GM10266 (cell line): ENCODE results near the gene PRMT3.

Experiments used
- DNase-seq: peaks from one replicate; pipeline ENCODE4 v3.0.0; 2012; ENCODE audit errors: extremely low spot score
- TF ChIP-seq, protein P1 (sequence below): IDR thresholded peaks from 2 replicates; pipeline ENCODE4 v1.5.1; 2012; ENCODE audit warnings: mild to moderate bottlenecking, low read depth; ENCODE audit not compliant: control insufficient read depth, insufficient read depth; ENCODE audit errors: missing control alignments

Gene PRMT3

DNA sequence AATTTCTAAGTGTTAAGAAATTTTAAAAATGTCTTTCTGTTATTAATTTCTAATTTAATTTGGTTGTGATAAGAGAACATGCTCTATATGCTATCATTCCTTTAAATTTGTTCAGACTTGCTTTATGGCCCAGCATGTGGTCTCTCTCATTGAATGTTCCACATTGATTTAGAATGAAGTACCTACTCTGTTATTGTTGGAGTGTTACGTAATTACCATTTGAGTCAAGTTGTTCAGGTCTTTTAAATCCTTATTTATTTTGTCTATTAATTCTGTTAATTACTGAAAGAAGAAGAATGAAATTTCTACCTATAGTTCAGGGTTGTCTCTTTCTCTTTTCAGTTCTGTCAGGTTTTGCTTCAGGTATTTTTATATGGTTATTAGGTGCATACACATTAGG lies 57.0 kb downstream of the PRMT3 start:
- TF ChIP-seq, protein P1, sequence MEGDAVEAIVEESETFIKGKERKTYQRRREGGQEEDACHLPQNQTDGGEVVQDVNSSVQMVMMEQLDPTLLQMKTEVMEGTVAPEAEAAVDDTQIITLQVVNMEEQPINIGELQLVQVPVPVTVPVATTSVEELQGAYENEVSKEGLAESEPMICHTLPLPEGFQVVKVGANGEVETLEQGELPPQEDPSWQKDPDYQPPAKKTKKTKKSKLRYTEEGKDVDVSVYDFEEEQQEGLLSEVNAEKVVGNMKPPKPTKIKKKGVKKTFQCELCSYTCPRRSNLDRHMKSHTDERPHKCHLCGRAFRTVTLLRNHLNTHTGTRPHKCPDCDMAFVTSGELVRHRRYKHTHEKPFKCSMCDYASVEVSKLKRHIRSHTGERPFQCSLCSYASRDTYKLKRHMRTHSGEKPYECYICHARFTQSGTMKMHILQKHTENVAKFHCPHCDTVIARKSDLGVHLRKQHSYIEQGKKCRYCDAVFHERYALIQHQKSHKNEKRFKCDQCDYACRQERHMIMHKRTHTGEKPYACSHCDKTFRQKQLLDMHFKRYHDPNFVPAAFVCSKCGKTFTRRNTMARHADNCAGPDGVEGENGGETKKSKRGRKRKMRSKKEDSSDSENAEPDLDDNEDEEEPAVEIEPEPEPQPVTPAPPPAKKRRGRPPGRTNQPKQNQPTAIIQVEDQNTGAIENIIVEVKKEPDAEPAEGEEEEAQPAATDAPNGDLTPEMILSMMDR: no peak
- no peak for DNase-seq

DNA sequence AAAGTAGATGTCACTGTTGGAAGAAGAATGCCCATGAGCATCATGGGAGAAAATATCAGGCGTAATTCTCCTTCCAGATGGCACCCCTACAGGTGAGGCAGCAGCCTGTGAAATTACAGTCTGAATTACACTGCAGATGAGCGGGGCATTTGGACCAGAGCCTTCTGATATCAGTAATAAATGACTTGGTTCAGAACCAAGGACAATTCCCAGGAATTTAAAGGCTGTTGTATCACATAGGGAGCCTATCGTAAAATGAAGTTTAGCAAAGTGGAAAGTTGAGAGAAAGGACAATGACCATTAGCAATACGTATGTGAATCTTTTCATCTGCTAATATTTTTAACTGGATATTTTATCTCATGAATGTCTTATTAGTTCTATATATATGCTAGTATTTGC lies 61.3 kb downstream of the PRMT3 start:
- DNase-seq: no peak
- TF ChIP-seq, protein P1: no peak

DNA sequence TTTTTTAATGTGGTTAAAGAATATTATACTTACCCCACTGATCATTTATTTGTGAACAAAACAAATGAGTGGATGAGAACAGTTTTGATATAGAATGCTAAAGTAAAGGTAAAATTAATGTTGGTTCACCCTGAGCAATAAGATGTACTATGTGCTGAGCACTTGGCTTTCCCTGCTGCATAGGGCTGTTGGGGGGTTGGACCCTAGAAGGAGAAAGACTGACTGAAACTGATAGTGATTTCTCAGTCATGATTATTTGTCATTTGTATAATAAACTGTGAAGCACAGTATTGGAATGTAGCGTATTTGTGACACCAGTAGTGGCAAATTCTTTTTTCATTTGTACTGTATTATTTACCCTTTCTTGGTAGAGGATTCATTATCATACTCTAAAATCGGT lies 63.3 kb downstream of the PRMT3 start:
- TF ChIP-seq, protein P1: no peak
- no peak for DNase-seq

DNA sequence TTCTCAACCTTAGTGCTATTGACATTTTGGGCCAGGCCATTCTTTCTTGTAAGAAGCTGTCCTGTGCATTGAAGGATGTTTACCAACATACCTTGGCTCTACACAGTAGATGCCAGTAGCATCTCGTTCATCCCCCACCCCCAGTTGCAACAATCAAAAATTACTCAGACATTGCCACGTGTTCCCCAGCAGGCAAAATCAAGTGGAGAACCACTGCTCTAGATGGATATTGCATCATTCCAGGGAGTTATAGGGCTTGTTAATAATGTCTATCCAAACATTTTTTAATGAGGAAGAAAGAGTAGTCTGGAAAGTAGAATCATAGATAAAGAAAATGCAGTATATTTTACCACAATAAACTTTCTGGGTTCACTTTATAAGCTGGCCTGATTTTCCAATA lies 64.1 kb downstream of the PRMT3 start:
- DNase-seq: no peak

DNA sequence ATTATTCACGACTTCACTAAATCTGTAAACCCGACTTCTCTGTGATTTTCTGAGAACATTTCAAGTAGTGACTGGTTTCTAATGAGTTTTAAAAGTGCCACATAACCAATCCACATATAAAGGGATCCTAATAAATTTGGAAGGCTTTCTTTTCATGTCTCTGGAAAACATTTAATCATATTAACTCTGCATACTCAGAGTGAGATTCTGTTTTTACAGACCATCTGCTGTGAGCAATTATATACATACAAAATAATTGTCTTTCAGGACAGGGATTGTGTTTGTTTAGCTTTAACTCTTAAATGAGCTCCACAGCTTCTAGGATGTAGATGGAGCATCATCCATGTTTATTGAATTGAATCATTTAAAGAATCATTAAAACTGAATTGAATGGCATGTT lies 65.1 kb downstream of the PRMT3 start:
- TF ChIP-seq, protein P1: no peak
- no peak for DNase-seq

More for the DNA sequence above, 64.1 kb downstream of the PRMT3 start:
- TF ChIP-seq, protein P1: no peak

DNA sequence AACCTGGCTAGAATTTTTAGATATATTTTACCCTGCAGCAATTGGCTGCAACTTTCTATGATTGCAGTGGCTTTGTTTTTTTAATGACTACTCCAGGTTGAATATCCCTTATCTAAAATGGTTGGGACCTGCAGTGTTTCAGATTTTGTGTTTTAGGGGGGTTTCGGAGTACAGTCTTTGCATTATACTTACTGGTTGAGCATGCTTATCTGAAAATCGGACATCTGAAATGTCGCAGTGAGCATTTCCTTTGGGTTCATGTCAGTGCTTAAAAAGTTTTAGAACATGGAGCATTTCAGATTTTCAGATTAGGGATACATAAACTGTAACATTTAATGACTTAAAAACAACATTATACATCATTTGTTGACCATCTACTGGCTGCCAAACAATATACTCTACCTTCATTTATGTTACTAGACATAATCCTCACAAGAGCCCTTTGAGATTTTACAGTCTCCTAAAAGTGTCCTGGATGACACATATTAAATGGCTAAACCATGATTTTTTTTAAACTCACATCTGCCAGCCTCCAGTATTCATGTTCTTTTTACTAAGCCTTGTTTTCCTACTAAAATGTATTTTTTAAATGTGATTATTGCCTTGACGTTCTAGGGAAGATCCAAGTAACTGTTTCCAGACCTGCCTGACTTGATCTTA lies 66.3 kb downstream of the PRMT3 start:
- DNase-seq: no peak
- TF ChIP-seq, protein P1: no peak

DNA sequence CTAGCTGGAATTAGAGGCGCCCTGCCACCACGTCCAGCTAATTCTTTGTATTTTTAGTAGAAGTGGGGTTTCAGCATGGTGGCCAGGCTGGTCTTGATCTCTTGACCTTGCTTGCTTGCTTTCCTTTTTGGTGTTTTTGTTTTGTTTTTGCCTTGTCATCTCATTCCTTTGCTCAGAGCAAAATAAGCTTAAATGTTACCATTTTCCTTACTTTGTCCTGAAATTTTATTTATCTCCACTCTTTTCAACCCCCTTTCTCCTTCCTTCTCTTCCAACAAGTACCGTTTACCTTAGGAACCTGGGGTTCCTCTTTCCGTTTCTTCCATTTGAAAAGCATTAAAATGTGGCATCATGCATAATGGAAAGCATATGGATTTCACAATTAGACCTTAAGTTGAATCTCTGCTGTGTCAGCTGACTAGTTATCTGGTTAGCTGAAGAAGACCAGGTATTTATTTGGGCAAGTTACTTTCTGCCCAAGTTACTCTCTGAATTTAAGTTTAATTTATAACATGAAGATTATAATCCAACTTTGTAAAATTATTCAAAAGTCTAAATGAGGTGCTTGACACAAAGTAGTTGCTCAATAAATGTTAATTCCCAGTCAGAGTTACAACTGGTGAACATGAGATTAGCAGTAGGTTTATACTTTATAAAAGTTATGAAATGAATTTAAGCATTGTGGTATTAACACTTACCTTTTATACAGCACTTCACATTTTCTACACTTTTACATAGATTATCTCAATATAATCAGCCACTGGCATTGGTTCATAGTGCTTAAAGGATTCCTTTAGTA lies 69.7 kb downstream of the PRMT3 start:
- no peak for DNase-seq
- TF ChIP-seq, protein P1: no peak
